GM23248 (cell line): ENCODE data around the gene AFF3.

Experiments
- EZH2 ChIP-seq: fragments of 200-600 bp; sonication (generic); IDR thresholded peaks from 2 replicates; pipeline ENCODE4 v1.6.1; 2018; ENCODE audit warnings: antibody characterized with exemption, mild to moderate bottlenecking; ENCODE audit not compliant: insufficient read depth, poor library complexity, severe bottlenecking
- EZH2phosphoT487 ChIP-seq: fragments of 200-600 bp; sonication (generic); IDR thresholded peaks from 2 replicates; pipeline ENCODE4 v1.6.1; 2018; ENCODE audit warnings: antibody characterized with exemption, moderate library complexity, mild to moderate bottlenecking, low read depth; ENCODE audit not compliant: insufficient read depth

DNA sequence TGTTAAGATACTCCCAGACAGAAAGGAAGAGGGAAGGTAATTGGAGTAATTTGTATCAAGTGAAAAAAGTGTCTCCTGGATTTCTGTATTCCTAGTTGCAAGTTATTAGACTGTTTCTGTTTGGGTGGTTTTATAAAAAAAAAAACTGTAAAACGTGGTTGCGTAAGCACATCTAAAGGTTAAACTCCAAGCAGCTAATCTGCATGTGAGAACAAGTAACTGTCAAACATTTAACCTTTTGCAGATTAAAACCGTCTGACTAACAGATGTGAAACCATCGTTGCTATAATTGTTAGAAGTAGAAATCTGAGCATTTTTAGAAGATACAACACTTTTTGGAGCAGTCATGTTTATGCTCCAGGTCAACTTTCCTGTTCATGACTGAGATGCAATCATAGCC, 72.3 kb downstream of the AFF3 start:
- TF ChIP-seq EZH2phosphoT487 (no peak), EZH2 (no peak)
